Measurements from ENCODE around the gene LRIG1. TPM values are rescaled to one million over a fixed set of nuclear protein-coding genes. Genes with fewer than 3 reads are reported as not detected.

Gene LRIG1
- total and polyA plus RNA-seq, 7 experiments from 2014 or later = 14.5 to 46.3 (median 34.4) TPM

GRCh38 chr3:66401675-66402491 is 98.9 kb downstream of the LRIG1 start:
- H3K4me3 ChIP-seq (ENCODE audit: low read length) = no peak overlapping the region
- Mint-ChIP-seq H3K9me3 (no peaks in the 10 kb centered on the region), H3K4me3 (no peak overlapping the region), H3K27me3 (no peaks in the 10 kb centered on the region), H3K27ac (no peak overlapping the region), H3K4me1 (no peaks in the 10 kb centered on the region), H3K36me3 (peaks cover 0 to 31% (median 4%) of the 10 kb centered on the region in 5 donors)
- ATAC-seq (no peak), DNase-seq (no peak)
- no peaks in the 10 kb centered on the region for H3K9me3 ChIP-seq (ENCODE audit: control insufficient read depth in 2 of 3, low read length in 3 of 3)
- no peaks in the 10 kb centered on the region for H3K27me3 ChIP-seq (ENCODE audit: control insufficient read depth in 2 of 2, insufficient read depth in 2 of 2, low read length in 2 of 2)
- H3K36me3 ChIP-seq (ENCODE audit: control insufficient read depth in 2 of 3, insufficient read depth in 3 of 3, low read length in 3 of 3) = peaks cover 0 to 41% (median 6%) of the 10 kb centered on the region in 3 experiments
- H3K27ac ChIP-seq (ENCODE audit: low read depth, low read length) = no peak overlapping the region
- CTCF ChIA-PET = interaction anchor here (0.8 kb wide), 1 partner anchor 35 kb away, joined by 3 read pairs; no protein-coding TSS in a partner anchor
- H3K4me1 ChIP-seq (ENCODE audit: control insufficient read depth in 2 of 2, insufficient read depth in 2 of 2, low read length in 2 of 2) = no peaks in the 10 kb centered on the region
- intact Hi-C loops (cut with micrococcal nuclease) = loop anchor here in 1 of 2 donors (10.0 kb wide), 1 partner anchor 183 kb away; no protein-coding TSS in a partner anchor
- POLR2A ChIA-PET = no interaction called here

- H3K36me3 ChIP-seq (ENCODE audit: control insufficient read depth in 2 of 3, insufficient read depth in 3 of 3, low read length in 3 of 3) = peaks cover 0 to 35% (median 0%) of the 10 kb centered on the region in 3 experiments
- no peak overlapping the region for H3K4me3 ChIP-seq (ENCODE audit: low read length)
- Mint-ChIP-seq H3K27ac (peak overlapping the region in 1 of 9 donors; percentile 8), H3K4me3 (no peak overlapping the region), H3K27me3 (no peaks in the 10 kb centered on the region), H3K9me3 (no peaks in the 10 kb centered on the region), H3K36me3 (peaks cover 6 to 38% (median 10%) of the 10 kb centered on the region in 5 donors), H3K4me1 (no peaks in the 10 kb centered on the region)
- ChIA-PET CTCF (interaction anchor here (0.8 kb wide), 1 partner anchor 35 kb away, joined by 3 read pairs; no protein-coding TSS in a partner anchor), POLR2A (no interaction called here)
- ATAC-seq (no peak), DNase-seq (no peak)
- no peak overlapping the region for H3K27ac ChIP-seq (ENCODE audit: low read depth, low read length)
- intact Hi-C loops (cut with micrococcal nuclease) = loop anchor here in 1 of 2 donors (10.0 kb wide), 1 partner anchor 184 kb away; no protein-coding TSS in a partner anchor
- H3K27me3 ChIP-seq (ENCODE audit: control insufficient read depth in 2 of 2, insufficient read depth in 2 of 2, low read length in 2 of 2) = no peaks in the 10 kb centered on the region
- no peaks in the 10 kb centered on the region for H3K9me3 ChIP-seq (ENCODE audit: control insufficient read depth in 2 of 3, low read length in 3 of 3)
- no peaks in the 10 kb centered on the region for H3K4me1 ChIP-seq (ENCODE audit: control insufficient read depth in 2 of 2, insufficient read depth in 2 of 2, low read length in 2 of 2)
Observed at GRCh38 chr3:66401157-66401550, 99.7 kb downstream of the LRIG1 start.

GRCh38 chr3:66400411-66401156 is 100.2 kb downstream of the LRIG1 start:
- ATAC-seq = no peak
- no peak for DNase-seq
- H3K4me1 Mint-ChIP-seq = no peaks in the 10 kb centered on the region
- no peaks in the 10 kb centered on the region for H3K27me3 Mint-ChIP-seq
- intact Hi-C loops (cut with micrococcal nuclease) = loop anchor here in 1 of 2 donors (10.0 kb wide), 1 partner anchor 184 kb away; no protein-coding TSS in a partner anchor
- Histone ChIP-seq H3K4me3 (ENCODE audit: low read length) (no peak overlapping the region), H3K36me3 (ENCODE audit: control insufficient read depth in 2 of 3, insufficient read depth in 3 of 3, low read length in 3 of 3) (peaks cover 0 to 35% (median 0%) of the 10 kb centered on the region in 3 experiments), H3K27me3 (ENCODE audit: control insufficient read depth in 2 of 2, insufficient read depth in 2 of 2, low read length in 2 of 2) (no peaks in the 10 kb centered on the region), H3K4me1 (ENCODE audit: control insufficient read depth in 2 of 2, insufficient read depth in 2 of 2, low read length in 2 of 2) (no peaks in the 10 kb centered on the region), H3K27ac (ENCODE audit: low read depth, low read length) (no peak overlapping the region), H3K9me3 (ENCODE audit: control insufficient read depth in 2 of 3, low read length in 3 of 3) (no peaks in the 10 kb centered on the region)
- no peaks in the 10 kb centered on the region for H3K9me3 Mint-ChIP-seq
- ChIA-PET CTCF (interaction anchor here (0.6 to 1.0 kb wide), 3 partner anchors 8 to 214 kb away, joined by 3 read pairs; no protein-coding TSS in a partner anchor), POLR2A (no interaction called here)
- H3K4me3 Mint-ChIP-seq = no peak overlapping the region
- H3K27ac Mint-ChIP-seq = no peak overlapping the region
- peaks cover 6 to 39% (median 10%) of the 10 kb centered on the region in 5 donors for H3K36me3 Mint-ChIP-seq

- ATAC-seq (no peak), DNase-seq (no peak)
- Mint-ChIP-seq H3K9me3 (no peaks in the 10 kb centered on the region), H3K4me1 (peaks cover 5 to 8% (median 7%) of the 10 kb centered on the region in 7 donors), H3K27ac (peak overlapping the region in 1 of 9 donors; percentile 14), H3K4me3 (no peak overlapping the region), H3K27me3 (no peaks in the 10 kb centered on the region), H3K36me3 (peaks cover 6 to 38% (median 13%) of the 10 kb centered on the region in 5 donors)
- H3K27ac ChIP-seq (ENCODE audit: low read depth, low read length) = no peak overlapping the region
- intact Hi-C loops (cut with micrococcal nuclease) = loop anchor here in 1 of 2 donors (10.0 kb wide), 1 partner anchor 185 kb away; no protein-coding TSS in a partner anchor
- no peaks in the 10 kb centered on the region for H3K9me3 ChIP-seq (ENCODE audit: control insufficient read depth in 2 of 3, low read length in 3 of 3)
- no peak overlapping the region for H3K4me3 ChIP-seq (ENCODE audit: low read length)
- peaks cover 1 to 4% of the 10 kb centered on the region in 2 donors for H3K4me1 ChIP-seq (ENCODE audit: control insufficient read depth in 2 of 2, insufficient read depth in 2 of 2, low read length in 2 of 2)
- H3K36me3 ChIP-seq (ENCODE audit: control insufficient read depth in 2 of 3, insufficient read depth in 3 of 3, low read length in 3 of 3) = peaks cover 0 to 28% (median 0%) of the 10 kb centered on the region in 3 experiments
- H3K27me3 ChIP-seq (ENCODE audit: control insufficient read depth in 2 of 2, insufficient read depth in 2 of 2, low read length in 2 of 2) = no peaks in the 10 kb centered on the region
- ChIA-PET CTCF (interaction anchor here (1.0 kb wide), 1 partner anchor 9 kb away, joined by 3 read pairs; no protein-coding TSS in a partner anchor), POLR2A (no interaction called here)
Observed at GRCh38 chr3:66399529-66400232, 101.1 kb downstream of the LRIG1 start.

GRCh38 chr3:66398228-66399025 is 102.4 kb downstream of the LRIG1 start:
- H3K27me3 Mint-ChIP-seq = no peaks in the 10 kb centered on the region
- ChIA-PET POLR2A (interaction anchor here (0.6 kb wide), 1 partner anchor 599 kb away, joined by 3 read pairs; no protein-coding TSS in a partner anchor), CTCF (interaction anchor here (1.5 kb wide), 1 partner anchor 9 kb away, joined by 3 read pairs; no protein-coding TSS in a partner anchor)
- H3K9me3 Mint-ChIP-seq = peaks cover 0 to 3% (median 0%) of the 10 kb centered on the region in 11 donors
- H3K9me3 ChIP-seq (ENCODE audit: control insufficient read depth in 2 of 3, low read length in 3 of 3) = no peaks in the 10 kb centered on the region
- H3K36me3 ChIP-seq (ENCODE audit: control insufficient read depth in 2 of 3, insufficient read depth in 3 of 3, low read length in 3 of 3) = peaks cover 0 to 16% (median 0%) of the 10 kb centered on the region in 3 experiments
- no peaks in the 10 kb centered on the region for H3K27me3 ChIP-seq (ENCODE audit: control insufficient read depth in 2 of 2, insufficient read depth in 2 of 2, low read length in 2 of 2)
- peaks cover 6 to 36% (median 21%) of the 10 kb centered on the region in 5 donors for H3K36me3 Mint-ChIP-seq
- no peak overlapping the region for H3K4me3 ChIP-seq (ENCODE audit: low read length)
- peaks cover 6 to 12% of the 10 kb centered on the region in 2 donors for H3K4me1 ChIP-seq (ENCODE audit: control insufficient read depth in 2 of 2, insufficient read depth in 2 of 2, low read length in 2 of 2)
- H3K27ac ChIP-seq (ENCODE audit: low read depth, low read length) = no peak overlapping the region
- ATAC-seq (no peak), DNase-seq (no peak)
- H3K4me3 Mint-ChIP-seq = no peak overlapping the region
- peaks cover 9 to 20% (median 19%) of the 10 kb centered on the region in 7 donors for H3K4me1 Mint-ChIP-seq
- intact Hi-C loops (cut with micrococcal nuclease) = no loop called here
- H3K27ac Mint-ChIP-seq = peak overlapping the region in 4 of 9 donors; percentile 48 to 72 (median 62)
